HEK293 (cell line): ENCODE results near the gene FRMD4A.

Source experiments
- BCL11A ChIP-seq: fragments of 450-650 bp; formaldehyde crosslinking; IDR thresholded peaks from 2 replicates; pipeline ENCODE4 v1.5.1; 2016; ENCODE audit warnings: low read depth, missing biosample characterization, missing genetic modification characterization
- KLF9 ChIP-seq: fragments of 450-650 bp; formaldehyde crosslinking; IDR thresholded peaks from 2 replicates; pipeline ENCODE4 v1.5.1; 2016; ENCODE audit warnings: missing biosample characterization, missing genetic modification characterization, low read depth
- SCRT1 ChIP-seq: fragments of 450-650 bp; formaldehyde crosslinking; IDR thresholded peaks from 2 replicates; pipeline ENCODE4 v1.5.1; 2016; ENCODE audit warnings: missing biosample characterization, missing genetic modification characterization, borderline replicate concordance
- SP2 ChIP-seq: fragments of 450-650 bp; formaldehyde crosslinking; IDR thresholded peaks from 2 replicates; pipeline ENCODE4 v1.5.1; 2016; ENCODE audit warnings: missing biosample characterization, missing genetic modification characterization
- SP3 ChIP-seq: fragments of 450-650 bp; formaldehyde crosslinking; IDR thresholded peaks from 2 replicates; pipeline ENCODE4 v1.5.1; 2016; ENCODE audit warnings: missing biosample characterization, missing genetic modification characterization
- TRIM28 ChIP-seq: IDR thresholded peaks from 2 replicates; pipeline ENCODE4 v1.6.1; 2011; ENCODE audit warnings: low read length, control low read depth, borderline replicate concordance
- WT1 ChIP-seq: fragments of 450-650 bp; formaldehyde crosslinking; IDR thresholded peaks from 2 replicates; pipeline ENCODE4 v1.5.1; 2016; ENCODE audit warnings: missing biosample characterization, missing genetic modification characterization
- ZBTB17 ChIP-seq: fragments of 450-650 bp; formaldehyde crosslinking; IDR thresholded peaks from 2 replicates; pipeline ENCODE4 v1.5.1; 2016; ENCODE audit warnings: missing biosample characterization, missing genetic modification characterization
- ZBTB8A ChIP-seq: fragments of 450-650 bp; formaldehyde crosslinking; IDR thresholded peaks from 2 replicates; pipeline ENCODE4 v1.5.1; 2016; ENCODE audit warnings: missing biosample characterization, missing genetic modification characterization
- ZFP37 ChIP-seq: fragments of 450-650 bp; formaldehyde crosslinking; IDR thresholded peaks from 2 replicates; pipeline ENCODE4 v1.5.1; 2016; ENCODE audit warnings: missing biosample characterization, missing genetic modification characterization
- ZIC2 ChIP-seq: fragments of 450-650 bp; formaldehyde crosslinking; IDR thresholded peaks from 2 replicates; pipeline ENCODE4 v1.5.1; 2016; ENCODE audit warnings: missing biosample characterization, missing genetic modification characterization
- ZNF10 ChIP-seq: fragments of 450-650 bp; formaldehyde crosslinking; IDR thresholded peaks from 2 replicates; pipeline ENCODE4 v1.5.1; 2017; ENCODE audit warnings: missing biosample characterization, missing genetic modification characterization
- ZNF292 ChIP-seq: fragments of 450-650 bp; formaldehyde crosslinking; IDR thresholded peaks from 2 replicates; pipeline ENCODE4 v1.5.1; 2016; ENCODE audit warnings: low read depth, missing biosample characterization, missing genetic modification characterization, borderline replicate concordance
- ZNF335 ChIP-seq: fragments of 450-650 bp; formaldehyde crosslinking; conservative IDR thresholded peaks from 2 replicates; pipeline ENCODE4 v1.5.1; 2016; ENCODE audit warnings: missing biosample characterization, missing genetic modification characterization
- ZNF350 ChIP-seq: fragments of 450-650 bp; formaldehyde crosslinking; IDR thresholded peaks from 2 replicates; pipeline ENCODE4 v1.5.0; 2017; ENCODE audit warnings: missing biosample characterization, mild to moderate bottlenecking, missing genetic modification characterization
- ZNF366 ChIP-seq: fragments of 450-650 bp; formaldehyde crosslinking; conservative IDR thresholded peaks from 2 replicates; pipeline ENCODE4 v1.5.1; 2016; ENCODE audit warnings: missing biosample characterization, missing genetic modification characterization
- ZNF416 ChIP-seq: fragments of 450-650 bp; formaldehyde crosslinking; IDR thresholded peaks from 2 replicates; pipeline ENCODE4 v1.5.1; 2016; ENCODE audit warnings: missing biosample characterization, missing genetic modification characterization
- ZNF549 ChIP-seq: fragments of 450-650 bp; IDR thresholded peaks from 2 replicates; pipeline ENCODE4 v1.5.1; 2018; ENCODE audit warnings: missing biosample characterization, missing genetic modification characterization, mild to moderate bottlenecking, inconsistent platforms, moderate library complexity
- ZNF560 ChIP-seq: fragments of 450-650 bp; formaldehyde crosslinking; IDR thresholded peaks from 2 replicates; pipeline ENCODE4 v1.5.1; 2017; ENCODE audit warnings: missing biosample characterization, missing genetic modification characterization, borderline replicate concordance
- ZNF600 ChIP-seq: fragments of 450-650 bp; formaldehyde crosslinking; IDR thresholded peaks from 2 replicates; pipeline ENCODE4 v1.5.1; 2016; ENCODE audit warnings: missing biosample characterization, missing genetic modification characterization
- ZNF660 ChIP-seq: fragments of 450-650 bp; IDR thresholded peaks from 2 replicates; pipeline ENCODE4 v1.5.1; 2018; ENCODE audit warnings: missing biosample characterization, mild to moderate bottlenecking, missing genetic modification characterization
- ZNF747 ChIP-seq: fragments of 450-650 bp; formaldehyde crosslinking; IDR thresholded peaks from 2 replicates; pipeline ENCODE4 v1.5.1; 2016; ENCODE audit warnings: missing biosample characterization, missing genetic modification characterization
- ZNF76 ChIP-seq: fragments of 450-650 bp; formaldehyde crosslinking; IDR thresholded peaks from 2 replicates; pipeline ENCODE4; 2016; ENCODE audit warnings: low read depth, missing biosample characterization, missing genetic modification characterization, borderline replicate concordance
- TF ChIP-seq, protein P1 (sequence below): fragments of 450-650 bp; formaldehyde crosslinking; conservative IDR thresholded peaks from 2 replicates; pipeline ENCODE4 v1.5.1; 2016; ENCODE audit warnings: low read depth, missing biosample characterization, missing genetic modification characterization
- TF ChIP-seq, protein P2 (sequence below): fragments of 450-650 bp; formaldehyde crosslinking; IDR thresholded peaks from 2 replicates; pipeline ENCODE4 v1.5.1; 2017; ENCODE audit warnings: missing biosample characterization, missing genetic modification characterization
- TF ChIP-seq, protein P3 (sequence below): fragments of 450-650 bp; formaldehyde crosslinking; IDR thresholded peaks from 2 replicates; pipeline ENCODE4 v1.5.1; 2016; ENCODE audit warnings: missing biosample characterization, missing genetic modification characterization
- TF ChIP-seq, protein P4 (sequence below): fragments of 450-650 bp; formaldehyde crosslinking; IDR thresholded peaks from 2 replicates; pipeline ENCODE4 v1.5.1; 2016; ENCODE audit warnings: missing biosample characterization, missing genetic modification characterization
- TF ChIP-seq, protein P5 (sequence below): fragments of 450-650 bp; formaldehyde crosslinking; IDR thresholded peaks from 2 replicates; pipeline ENCODE4 v1.5.1; 2016; ENCODE audit warnings: missing biosample characterization, missing genetic modification characterization

The FRMD4A gene

DNA sequence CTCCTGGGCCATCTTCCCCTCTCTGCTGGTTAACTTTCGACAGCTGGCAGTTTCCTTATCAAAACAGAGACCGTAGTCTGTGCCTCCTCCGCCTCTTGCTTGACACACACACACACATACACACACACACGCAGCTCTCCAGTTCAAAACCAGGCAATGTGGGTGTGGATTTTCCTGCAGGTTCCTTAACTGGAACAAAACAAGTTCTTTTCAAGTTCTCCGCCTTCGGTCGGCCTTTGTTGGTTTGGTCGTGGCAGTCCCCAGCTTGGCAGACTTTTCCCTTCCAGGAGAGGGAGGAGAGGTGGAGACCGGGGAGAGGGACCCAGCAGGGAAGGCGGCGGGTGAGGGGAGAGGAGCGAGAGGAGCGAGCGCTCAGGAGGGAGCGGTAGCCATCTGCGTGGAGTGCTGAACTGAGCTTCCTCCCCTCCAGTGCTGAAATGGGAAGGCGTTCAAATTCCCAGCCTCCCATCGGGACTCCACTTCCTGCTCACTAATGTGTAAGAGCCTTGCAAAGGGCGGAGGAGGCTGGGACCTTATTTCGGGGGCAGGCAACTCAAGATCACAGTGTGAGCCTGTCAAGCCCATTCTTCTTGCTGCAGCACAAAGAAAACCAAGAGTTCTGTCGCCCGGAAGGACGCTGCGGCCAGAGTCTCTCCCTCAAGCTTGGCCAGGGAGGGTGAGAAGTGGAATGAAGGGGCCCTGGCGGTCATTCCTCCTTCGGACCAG lies 623.4 kb downstream of the FRMD4A start (continued):
- TF ChIP-seq, protein P1, sequence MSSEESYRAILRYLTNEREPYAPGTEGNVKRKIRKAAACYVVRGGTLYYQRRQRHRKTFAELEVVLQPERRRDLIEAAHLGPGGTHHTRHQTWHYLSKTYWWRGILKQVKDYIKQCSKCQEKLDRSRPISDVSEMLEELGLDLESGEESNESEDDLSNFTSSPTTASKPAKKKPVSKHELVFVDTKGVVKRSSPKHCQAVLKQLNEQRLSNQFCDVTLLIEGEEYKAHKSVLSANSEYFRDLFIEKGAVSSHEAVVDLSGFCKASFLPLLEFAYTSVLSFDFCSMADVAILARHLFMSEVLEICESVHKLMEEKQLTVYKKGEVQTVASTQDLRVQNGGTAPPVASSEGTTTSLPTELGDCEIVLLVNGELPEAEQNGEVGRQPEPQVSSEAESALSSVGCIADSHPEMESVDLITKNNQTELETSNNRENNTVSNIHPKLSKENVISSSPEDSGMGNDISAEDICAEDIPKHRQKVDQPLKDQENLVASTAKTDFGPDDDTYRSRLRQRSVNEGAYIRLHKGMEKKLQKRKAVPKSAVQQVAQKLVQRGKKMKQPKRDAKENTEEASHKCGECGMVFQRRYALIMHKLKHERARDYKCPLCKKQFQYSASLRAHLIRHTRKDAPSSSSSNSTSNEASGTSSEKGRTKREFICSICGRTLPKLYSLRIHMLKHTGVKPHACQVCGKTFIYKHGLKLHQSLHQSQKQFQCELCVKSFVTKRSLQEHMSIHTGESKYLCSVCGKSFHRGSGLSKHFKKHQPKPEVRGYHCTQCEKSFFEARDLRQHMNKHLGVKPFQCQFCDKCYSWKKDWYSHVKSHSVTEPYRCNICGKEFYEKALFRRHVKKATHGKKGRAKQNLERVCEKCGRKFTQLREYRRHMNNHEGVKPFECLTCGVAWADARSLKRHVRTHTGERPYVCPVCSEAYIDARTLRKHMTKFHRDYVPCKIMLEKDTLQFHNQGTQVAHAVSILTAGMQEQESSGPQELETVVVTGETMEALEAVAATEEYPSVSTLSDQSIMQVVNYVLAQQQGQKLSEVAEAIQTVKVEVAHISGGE (tag by site-specific recombination): peak; percentile 35
- TF ChIP-seq ZIC2 (tag by site-specific recombination): peak; percentile 87
- TF ChIP-seq, protein P2, sequence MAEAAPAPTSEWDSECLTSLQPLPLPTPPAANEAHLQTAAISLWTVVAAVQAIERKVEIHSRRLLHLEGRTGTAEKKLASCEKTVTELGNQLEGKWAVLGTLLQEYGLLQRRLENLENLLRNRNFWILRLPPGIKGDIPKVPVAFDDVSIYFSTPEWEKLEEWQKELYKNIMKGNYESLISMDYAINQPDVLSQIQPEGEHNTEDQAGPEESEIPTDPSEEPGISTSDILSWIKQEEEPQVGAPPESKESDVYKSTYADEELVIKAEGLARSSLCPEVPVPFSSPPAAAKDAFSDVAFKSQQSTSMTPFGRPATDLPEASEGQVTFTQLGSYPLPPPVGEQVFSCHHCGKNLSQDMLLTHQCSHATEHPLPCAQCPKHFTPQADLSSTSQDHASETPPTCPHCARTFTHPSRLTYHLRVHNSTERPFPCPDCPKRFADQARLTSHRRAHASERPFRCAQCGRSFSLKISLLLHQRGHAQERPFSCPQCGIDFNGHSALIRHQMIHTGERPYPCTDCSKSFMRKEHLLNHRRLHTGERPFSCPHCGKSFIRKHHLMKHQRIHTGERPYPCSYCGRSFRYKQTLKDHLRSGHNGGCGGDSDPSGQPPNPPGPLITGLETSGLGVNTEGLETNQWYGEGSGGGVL (tag by site-specific recombination): peak; percentile 93
- TF ChIP-seq, protein P3, sequence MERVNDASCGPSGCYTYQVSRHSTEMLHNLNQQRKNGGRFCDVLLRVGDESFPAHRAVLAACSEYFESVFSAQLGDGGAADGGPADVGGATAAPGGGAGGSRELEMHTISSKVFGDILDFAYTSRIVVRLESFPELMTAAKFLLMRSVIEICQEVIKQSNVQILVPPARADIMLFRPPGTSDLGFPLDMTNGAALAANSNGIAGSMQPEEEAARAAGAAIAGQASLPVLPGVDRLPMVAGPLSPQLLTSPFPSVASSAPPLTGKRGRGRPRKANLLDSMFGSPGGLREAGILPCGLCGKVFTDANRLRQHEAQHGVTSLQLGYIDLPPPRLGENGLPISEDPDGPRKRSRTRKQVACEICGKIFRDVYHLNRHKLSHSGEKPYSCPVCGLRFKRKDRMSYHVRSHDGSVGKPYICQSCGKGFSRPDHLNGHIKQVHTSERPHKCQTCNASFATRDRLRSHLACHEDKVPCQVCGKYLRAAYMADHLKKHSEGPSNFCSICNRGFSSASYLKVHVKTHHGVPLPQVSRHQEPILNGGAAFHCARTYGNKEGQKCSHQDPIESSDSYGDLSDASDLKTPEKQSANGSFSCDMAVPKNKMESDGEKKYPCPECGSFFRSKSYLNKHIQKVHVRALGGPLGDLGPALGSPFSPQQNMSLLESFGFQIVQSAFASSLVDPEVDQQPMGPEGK (tag by site-specific recombination): peak; percentile 52; the same call in 1 of the 2 replicates
- TF ChIP-seq SP2: peak; percentile 29; the same call in 1 of the 2 replicates
- TF ChIP-seq ZNF350 (tag by site-specific recombination): no peak
- TF ChIP-seq ZBTB8A (tag by site-specific recombination): peak; percentile 92
- TF ChIP-seq SP3 (tag by site-specific recombination): peak; percentile 39
- TF ChIP-seq, protein P4, sequence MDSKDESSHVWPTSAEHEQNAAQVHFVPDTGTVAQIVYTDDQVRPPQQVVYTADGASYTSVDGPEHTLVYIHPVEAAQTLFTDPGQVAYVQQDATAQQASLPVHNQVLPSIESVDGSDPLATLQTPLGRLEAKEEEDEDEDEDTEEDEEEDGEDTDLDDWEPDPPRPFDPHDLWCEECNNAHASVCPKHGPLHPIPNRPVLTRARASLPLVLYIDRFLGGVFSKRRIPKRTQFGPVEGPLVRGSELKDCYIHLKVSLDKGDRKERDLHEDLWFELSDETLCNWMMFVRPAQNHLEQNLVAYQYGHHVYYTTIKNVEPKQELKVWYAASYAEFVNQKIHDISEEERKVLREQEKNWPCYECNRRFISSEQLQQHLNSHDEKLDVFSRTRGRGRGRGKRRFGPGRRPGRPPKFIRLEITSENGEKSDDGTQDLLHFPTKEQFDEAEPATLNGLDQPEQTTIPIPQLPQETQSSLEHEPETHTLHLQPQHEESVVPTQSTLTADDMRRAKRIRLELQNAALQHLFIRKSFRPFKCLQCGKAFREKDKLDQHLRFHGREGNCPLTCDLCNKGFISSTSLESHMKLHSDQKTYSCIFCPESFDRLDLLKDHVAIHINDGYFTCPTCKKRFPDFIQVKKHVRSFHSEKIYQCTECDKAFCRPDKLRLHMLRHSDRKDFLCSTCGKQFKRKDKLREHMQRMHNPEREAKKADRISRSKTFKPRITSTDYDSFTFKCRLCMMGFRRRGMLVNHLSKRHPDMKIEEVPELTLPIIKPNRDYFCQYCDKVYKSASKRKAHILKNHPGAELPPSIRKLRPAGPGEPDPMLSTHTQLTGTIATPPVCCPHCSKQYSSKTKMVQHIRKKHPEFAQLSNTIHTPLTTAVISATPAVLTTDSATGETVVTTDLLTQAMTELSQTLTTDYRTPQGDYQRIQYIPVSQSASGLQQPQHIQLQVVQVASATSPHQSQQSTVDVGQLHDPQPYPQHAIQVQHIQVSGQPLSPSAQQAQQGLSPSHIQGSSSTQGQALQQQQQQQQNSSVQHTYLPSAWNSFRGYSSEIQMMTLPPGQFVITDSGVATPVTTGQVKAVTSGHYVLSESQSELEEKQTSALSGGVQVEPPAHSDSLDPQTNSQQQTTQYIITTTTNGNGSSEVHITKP (tag by site-specific recombination): peak; percentile 84
- TF ChIP-seq ZNF335 (tag by site-specific recombination): peak; percentile 63
- peak; percentile 40; the same call in 1 of the 2 replicates for TF ChIP-seq ZNF600 (tag by site-specific recombination)
- TF ChIP-seq ZNF416 (tag by site-specific recombination): no peak
- TF ChIP-seq WT1 (tag by site-specific recombination): peak; percentile 61
- TF ChIP-seq, protein P5, sequence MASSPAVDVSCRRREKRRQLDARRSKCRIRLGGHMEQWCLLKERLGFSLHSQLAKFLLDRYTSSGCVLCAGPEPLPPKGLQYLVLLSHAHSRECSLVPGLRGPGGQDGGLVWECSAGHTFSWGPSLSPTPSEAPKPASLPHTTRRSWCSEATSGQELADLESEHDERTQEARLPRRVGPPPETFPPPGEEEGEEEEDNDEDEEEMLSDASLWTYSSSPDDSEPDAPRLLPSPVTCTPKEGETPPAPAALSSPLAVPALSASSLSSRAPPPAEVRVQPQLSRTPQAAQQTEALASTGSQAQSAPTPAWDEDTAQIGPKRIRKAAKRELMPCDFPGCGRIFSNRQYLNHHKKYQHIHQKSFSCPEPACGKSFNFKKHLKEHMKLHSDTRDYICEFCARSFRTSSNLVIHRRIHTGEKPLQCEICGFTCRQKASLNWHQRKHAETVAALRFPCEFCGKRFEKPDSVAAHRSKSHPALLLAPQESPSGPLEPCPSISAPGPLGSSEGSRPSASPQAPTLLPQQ (tag by site-specific recombination): 0 out of 2 replicates have a peak, but pooled peaks have one; percentile 44
- no peak for TF ChIP-seq ZNF560 (tag by site-specific recombination)
- TF ChIP-seq ZNF366: 0 out of 2 replicates have a peak, but pooled peaks have one; percentile 16
- TF ChIP-seq SCRT1 (tag by site-specific recombination): no peak
- peak; percentile 62; the same call in 1 of the 2 replicates for TF ChIP-seq ZNF76 (tag by site-specific recombination)
- no peak for TF ChIP-seq ZNF549 (tag by site-specific recombination)
- no peak for TF ChIP-seq KLF9
- TF ChIP-seq BCL11A (tag by site-specific recombination): no peak
- TF ChIP-seq ZNF660: peak; percentile 42; the same call in 1 of the 2 replicates
- no peak for TF ChIP-seq TRIM28
- no peak for TF ChIP-seq ZNF747 (tag by site-specific recombination)
- TF ChIP-seq ZBTB17 (tag by site-specific recombination): peak; percentile 93
- no peak for TF ChIP-seq ZNF10 (tag by site-specific recombination)
- no peak for TF ChIP-seq ZFP37 (tag by site-specific recombination)
- TF ChIP-seq ZNF292 (tag by site-specific recombination): no peak
